NCI-H1417 treated with DMSO at 0.1 percent for 48 hours (cell line): ENCODE measurements around the gene PTGDR2.

Experiments
- DNase-seq: peaks from one replicate; lab custom pipeline; 2025; lab: John Stamatoyannopoulos, UW

The PTGDR2 gene

DNA sequence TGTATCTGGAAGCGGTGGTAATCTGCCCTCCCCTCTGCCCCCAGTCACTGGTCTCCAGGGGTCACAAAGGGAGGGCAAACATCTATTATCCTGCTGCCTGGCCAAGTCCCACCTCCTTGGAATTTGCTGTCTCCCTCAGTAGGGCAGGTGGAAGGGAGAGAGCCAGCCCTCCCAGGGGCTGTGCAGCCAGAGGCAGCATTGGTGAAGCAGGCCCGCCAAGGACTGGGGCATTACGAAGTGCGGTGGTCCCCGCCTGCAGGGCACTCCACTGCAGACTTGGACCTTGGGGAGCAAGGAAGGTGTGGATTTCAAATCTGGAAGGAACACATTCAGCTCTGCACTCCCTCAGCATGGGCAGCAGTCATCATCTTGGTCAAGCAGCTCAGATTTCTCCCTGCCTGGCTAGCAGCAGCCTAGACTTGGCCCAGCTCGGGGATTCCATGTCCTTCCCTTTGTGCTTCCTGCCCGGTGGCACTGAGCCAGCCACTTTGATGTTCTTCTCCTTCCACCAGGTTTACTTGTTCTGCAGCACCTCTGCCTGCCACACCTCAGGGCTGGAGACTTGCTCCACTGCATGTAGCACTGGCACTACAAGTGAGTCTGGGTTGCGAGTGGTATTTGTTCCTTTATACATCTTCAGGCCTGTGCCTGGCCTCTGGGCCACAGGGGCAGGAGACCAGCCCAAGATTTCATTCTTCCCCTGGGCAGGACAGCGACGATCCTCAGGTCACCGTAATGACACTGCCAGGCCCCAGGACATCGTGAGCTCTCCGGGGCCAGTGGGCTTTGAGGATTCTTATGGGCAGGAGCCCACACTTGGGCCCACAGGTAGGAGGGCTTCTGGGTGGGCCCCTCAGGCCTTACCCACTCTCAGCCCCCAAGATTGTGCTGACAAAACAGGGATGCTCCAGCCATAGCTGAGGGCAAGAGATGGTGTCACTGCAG is 18.9 kb upstream of the PTGDR2 start:
- no peak for DNase-seq

DNA sequence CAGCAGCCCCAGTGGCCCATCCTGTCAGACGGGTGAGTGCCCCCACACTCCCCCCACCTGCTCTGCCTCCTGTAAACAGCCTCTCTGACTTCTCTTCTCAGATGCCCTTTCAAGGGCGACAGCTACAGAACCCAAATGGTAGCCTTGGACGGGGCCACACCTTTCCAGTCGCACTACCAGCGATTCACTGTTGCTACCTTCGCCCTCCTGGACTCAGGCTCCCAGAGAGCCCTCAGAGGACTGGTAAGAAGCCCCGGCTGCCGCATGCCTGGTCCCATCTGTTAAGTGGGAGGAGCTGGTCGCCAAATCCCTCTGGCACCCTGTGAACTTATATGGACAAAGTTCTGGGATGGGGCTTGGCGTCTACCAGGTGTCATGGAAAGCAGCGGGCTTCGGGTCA is 17.8 kb upstream of the PTGDR2 start:
- no peak for DNase-seq

DNA sequence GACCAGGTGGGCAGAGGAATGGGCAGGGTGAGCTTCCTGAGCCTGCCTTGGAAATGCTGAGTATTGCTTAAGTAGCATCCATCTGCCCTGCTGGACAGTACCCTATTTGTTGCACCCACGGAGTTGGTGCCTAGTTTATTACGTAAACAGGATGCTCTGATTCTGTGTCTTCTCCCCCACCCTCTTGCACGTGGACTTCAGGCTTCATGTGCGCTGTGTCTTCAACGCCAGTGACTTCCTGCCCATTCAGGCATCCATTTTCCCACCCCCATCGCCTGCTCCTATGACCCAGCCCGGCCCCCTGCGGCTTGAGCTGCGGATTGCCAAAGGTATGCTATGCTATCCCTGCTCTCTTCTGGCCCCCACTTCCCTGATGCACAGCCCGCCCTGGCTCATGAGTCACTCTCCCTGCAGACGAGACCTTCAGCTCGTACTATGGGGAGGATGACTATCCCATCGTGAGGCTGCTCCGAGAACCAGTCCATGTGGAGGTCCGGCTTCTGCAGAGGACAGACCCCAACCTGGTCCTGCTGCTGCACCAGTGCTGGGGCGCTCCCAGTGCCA is 17.3 kb upstream of the PTGDR2 start:
- DNase-seq = no peak

DNA sequence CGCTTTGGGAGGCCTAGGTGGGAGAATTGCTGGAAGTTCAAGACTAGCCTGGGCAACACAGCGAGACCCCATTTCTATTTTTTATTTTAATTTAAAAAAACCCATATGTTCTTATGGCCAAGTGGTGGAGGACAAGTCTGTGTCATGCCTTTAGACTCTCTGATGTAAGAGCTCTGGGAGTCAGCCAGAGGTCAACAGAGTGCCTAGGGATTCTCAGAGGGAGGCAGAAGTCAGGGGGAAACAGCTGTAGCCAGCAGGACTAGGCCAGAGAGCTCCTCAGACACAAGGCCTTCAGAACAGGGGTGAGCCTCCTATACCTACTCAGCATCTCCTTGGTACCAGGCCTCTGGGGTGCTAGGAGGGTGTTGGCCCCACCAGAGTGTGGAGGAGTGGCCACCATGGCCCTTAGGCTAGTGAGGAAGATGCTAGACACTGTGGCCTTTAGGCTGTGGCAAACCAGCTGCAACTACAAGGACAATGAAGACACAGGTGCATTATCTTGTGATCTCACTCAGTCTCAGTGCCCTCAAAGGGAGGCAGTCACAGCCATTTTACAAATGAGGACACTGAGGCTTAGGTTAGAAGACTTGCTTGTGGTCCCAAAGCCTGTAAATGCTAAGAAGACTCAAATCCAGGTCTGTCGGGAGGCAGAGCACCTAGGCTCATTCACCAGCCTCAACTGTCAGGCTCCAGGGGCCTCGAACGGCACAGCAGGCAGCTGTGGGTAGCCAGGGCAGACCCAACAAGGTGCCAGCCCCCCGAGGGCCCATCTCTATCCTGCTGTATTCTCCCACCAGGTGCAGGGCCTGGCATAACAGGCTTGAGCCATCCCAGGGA is 16.6 kb upstream of the PTGDR2 start:
- DNase-seq = no peak

DNA sequence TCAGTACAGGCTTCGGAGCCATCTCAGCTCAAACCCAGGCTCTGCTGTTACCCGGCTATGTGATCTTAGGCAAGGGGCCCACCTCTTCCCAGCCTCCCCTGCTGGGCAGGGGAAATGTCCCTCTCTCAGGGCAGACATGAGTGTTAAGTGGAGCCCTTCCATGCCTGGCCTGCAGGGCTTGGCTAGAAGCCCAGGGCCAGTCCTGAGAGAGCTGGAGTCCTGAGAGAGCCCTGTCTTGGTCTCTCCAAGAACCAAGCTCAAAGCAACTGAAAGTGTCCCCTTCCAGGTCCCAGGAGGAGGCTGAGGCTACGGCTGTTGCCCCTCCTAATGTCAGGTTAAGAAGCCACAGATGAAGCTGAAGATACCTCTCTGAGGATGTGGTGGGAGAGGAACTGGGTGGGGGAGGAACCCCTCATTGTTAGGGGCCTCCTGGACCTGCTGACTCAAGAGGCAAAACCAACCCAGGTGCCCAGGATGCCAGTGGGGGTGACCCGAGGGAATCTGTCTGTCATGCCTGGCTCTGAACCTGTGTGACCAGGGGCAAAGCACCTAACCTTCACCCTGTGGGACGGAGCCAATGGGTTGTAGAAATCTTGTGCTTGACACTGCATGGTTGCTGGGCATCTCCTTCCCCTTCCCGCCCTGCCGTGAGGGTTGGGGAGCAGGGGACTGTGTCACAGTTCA is 15.8 kb upstream of the PTGDR2 start:
- DNase-seq = no peak

DNA sequence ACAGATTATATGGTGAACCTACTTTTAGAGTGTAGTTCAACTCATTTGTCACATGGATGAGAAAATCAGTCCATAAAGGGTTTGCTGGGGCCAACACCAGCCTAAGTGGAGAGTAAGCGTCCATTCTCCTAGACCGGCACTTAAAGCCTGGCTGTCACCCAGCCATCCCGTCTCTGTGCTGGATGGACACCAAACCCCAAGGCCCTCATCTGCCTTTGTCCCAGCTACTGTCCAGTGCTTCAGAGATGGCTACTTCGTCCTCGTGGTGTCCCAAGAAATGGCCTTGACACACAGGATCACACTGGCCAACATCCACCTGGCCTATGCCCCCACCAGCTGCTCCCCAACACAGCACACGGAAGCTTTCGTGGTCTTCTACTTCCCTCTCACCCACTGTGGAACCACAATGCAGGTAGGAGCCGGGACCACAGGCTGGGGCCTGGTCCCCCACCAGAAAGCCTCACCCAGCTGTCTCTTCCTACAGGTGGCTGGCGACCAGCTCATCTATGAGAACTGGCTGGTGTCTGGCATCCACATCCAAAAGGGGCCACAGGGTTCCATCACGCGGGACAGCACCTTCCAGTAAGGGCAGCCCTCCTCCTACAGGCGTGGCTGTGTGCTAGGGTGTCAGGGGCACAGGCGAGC is 15.1 kb upstream of the PTGDR2 start:
- DNase-seq = no peak

DNA sequence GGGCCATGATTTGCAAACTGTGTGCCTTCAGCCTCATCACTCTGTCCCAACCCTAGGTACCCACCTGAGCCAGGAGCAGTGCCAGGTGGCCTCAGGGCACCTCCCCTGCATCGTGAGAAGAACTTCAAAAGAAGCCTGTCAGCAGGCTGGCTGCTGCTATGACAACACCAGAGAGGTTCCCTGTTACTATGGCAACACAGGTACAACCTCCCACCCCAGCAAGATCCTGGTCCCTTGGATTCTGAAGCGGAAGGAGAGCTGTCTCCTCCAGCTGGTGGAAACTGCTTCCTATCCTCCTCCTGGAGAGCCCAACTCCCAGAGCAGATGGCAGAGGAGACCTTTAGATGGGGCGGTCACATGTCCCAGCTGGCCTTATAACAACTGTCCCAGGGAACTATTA is 14.5 kb upstream of the PTGDR2 start:
- DNase-seq = peak; percentile 50

DNA sequence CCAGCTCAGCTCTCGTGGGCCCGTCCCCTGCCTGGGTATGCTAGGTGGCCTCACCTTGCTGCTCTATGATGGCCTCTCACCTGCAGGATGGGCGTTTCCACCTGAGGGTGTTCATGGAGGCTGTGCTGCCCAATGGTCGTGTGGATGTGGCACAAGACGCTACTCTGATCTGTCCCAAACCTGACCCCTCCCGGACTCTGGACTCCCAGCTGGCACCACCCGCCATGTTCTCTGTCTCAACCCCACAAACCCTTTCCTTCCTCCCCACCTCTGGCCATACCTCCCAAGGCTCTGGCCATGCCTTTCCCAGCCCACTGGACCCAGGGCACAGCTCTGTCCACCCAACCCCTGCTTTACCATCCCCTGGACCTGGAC is 13.7 kb upstream of the PTGDR2 start:
- DNase-seq = no peak

DNA sequence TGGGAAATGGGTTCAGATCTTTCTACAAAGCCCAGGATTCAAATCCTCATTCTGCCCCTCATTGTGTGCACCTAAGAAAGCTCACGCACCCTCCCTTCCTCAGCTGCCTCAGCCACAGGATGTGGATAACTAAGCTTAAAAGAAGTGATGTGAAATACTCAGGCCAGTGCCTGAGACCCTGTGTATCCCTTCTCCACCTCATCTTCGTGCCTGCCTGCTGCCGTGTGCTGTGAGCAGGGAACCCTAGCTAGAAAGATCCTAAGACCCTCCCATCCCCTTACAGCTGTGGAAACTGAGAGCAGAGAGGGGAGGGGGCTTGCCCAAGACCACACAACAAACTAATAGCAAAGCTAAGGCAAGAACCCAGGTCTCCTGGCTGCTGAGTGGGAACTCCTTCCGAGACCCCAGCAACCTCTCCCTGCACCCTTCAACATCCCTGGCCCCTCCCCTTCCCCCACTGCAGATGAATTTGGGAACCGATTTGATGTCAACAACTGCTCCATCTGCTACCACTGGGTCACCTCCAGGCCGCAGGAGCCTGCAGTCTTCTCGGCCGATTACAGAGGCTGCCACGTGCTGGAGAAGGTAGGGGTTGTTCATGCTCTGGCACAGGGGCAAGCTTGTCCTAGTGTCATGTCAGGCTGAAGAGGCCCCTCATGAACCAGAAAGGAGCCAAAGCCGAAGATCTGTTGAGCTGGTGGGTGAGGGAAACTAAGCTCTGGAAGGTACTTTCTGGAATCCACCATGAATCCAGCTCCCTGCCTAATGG is 13.1 kb upstream of the PTGDR2 start:
- no peak for DNase-seq

DNA sequence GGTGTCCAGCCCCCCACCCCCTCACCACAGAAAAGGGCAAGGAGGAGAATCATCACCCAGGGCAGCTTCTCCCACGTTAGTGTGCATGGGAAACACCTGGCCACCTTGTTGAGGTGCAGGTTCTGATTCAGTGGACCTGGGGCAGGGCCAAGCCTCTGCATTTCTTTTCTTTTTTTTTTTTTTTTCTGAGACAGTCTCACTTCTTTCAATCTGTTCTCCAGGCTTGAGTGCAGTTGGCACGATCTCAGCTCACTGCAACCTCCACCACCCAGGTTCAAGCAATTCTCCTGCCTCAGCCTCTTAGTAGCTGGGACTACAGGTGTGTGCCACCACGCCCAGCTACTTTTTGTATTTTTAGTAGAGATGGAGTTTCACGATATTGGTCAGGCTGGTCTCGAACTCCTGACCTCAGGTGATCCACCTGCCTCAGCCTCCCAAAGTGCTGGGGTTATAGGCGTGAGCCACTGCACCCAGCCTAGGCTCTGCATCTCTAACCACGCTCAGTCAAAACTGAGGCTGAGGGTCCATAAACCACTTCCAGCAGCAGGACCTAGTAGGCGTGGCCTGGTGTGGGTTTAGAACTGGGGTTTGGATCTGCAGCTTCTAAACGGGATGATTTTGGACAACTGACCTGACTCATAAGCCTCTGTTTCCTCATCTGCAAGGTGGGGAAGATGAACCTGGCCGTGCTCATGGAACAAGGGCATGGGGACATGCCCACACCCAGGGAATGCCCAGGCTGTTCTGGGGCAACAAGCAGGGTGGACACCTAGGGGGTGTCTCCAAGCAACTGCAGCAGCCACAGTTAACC is 12.3 kb upstream of the PTGDR2 start:
- no peak for DNase-seq

DNA sequence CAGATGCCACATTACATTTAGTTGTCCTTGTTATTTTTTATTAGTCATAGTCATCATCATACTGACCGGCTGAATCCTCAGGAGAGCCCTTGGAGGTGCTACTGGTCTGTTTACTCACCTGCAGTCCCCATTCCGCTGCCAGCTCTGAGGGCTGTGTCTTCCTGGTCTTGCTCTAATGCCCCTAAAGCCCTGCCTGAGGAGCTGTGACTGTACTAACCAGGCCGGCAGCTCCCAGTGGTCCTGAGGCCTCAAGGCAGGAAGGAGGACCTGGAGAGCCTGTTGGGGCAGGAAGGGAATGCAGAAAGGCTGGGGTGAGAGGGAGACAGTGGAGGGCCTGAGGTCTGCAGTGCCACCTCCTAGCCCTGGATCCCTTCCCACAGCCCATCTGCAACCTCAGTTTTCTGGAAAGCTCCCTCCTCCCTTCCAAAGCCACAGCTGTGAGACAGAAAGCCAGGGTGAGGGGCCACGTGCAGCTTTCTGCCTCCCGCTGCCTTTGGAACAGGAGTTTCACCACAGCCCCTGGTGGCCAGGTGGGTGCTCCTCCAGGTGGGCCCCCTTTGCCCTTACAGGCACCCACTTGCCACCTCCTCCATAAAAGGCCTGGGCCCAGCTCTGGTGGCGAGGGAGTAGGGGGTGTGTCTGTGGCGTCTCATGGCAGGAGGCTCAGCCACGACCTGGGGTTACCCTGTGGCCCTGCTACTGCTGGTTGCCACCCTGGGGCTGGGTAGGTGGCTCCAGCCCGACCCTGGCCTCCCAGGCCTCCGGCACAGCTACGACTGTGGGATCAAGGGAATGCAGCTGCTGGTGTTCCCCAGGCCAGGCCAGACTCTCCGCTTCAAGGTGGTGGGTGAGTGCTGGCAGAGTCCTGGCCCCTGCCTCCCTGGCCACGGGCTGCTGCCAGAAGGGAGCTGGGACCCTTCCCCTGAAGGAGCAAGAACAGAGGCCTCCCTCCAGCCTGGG is 11.4 kb upstream of the PTGDR2 start, which contains the start of gene ZP1:
ZP1 (plus strand) TSS at position 632 of the 960 bp plus-strand sequence; CDS start at position 652, 20 bp downstream.
- DNase-seq = peak; percentile 18

DNA sequence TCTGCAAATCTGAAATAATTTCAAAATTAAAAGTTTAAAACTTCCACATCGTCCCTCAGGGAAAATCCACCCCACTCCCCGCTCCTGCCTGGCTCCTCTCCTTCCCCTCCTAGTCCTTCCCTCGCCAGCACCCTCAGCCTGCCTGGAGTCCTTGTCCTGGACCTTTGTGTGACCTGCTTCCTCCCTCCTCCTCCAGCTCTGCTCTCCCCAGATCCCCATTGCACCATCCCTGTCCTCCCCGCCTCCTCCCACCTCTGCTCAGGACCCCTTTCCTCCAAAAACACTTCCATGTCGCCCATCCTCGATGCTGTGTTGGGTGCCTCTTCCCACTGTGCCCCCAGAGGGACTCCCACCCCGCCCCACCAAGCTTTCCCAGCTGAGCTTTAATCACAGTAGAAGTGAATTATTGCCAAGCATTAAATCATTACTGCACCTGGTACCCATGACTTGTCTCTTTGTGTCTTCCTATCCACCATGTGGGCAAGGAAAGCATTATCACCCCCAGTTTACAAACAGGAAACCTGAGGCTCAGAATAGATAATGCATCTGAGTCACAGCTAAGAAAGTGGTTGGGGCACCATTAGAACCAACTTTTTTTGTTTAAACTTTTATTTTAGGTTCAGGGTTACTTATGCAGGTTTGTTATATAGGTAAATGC is 9.2 kb upstream of the PTGDR2 start:
- no peak for DNase-seq

DNA sequence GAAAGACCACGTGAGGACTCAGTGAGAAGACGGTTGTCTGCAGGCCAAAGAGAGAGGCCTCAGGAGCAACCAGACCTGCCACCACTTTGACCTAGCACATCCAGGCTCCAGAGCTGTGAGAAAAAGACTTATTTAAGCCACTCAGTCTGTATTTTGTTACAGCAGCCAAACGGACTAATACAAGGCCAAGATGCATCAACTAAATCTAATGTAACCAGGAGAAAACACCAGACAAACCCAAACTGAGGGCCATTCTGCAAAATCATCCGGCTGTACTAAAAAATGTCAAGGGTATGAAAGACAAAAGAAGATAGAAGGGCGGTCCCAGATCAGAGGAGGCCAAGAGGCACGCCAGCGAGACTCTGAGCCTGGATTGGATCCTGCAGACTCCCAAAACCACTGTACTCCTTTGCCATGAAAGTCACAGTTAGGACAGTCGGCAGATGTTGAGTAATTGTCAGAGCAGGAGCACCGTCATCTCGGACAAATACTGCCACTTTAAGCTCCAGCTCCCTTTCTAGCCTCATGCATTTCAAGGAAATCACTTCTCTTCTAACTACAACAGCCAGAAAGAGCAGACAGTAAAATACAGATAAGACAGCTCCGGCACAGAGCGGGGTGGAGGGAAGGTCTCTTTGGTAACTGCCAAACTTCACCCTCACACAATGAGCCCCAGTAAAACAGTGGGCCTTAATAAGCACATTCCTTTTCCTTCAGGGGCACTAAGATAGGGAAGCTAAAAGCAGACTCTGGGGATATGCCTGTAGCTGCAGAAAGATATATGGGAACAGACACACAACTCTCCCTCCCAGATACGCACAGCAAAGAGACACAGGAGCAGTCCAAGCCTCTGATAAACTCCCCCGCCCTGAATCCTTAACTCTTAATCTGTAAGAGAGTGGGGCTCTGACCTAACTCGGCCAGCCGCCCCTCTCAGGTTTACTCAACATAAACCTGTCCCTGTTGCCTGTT is 8.1 kb upstream of the PTGDR2 start:
- DNase-seq = no peak

DNA sequence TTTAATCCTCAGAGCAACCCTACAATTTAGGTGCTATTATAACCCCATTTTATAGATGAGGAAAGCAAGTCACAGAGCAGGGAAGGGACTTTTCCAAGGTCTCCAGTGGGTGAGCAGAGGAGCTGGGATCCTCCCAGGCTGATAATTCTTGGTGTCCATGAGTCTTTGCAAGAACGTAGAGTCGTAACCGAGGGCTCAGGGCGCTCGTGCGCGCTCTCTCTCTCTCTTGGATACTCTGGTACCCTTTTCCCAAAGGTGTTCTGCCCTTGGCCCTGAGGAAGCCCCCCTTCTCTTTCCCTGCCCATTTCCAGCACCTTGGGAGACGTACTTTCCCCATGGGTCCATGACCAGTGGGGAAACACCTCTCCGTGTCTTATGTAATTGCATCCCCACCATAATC is 6.4 kb upstream of the PTGDR2 start:
- DNase-seq = no peak

DNA sequence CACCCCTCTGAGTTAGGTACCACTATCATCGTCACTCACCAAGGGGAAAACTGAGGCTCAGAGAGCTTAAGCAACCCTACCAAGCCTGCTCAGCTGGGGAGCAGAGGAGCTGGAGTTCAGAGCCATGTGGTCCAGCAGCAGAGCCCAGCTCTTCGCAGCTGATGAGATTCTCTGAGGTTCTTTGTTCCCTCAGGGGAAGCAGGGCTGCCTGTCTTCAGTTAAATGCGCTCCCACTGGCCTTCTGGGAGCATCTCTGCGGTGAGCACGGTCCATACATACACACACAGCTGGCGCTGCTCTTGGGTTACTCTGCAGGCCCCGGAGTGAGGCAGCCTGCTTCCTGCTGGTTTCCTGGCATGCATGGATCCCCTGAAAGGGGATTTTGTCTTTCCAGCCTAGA is 5.2 kb upstream of the PTGDR2 start:
- no peak for DNase-seq

DNA sequence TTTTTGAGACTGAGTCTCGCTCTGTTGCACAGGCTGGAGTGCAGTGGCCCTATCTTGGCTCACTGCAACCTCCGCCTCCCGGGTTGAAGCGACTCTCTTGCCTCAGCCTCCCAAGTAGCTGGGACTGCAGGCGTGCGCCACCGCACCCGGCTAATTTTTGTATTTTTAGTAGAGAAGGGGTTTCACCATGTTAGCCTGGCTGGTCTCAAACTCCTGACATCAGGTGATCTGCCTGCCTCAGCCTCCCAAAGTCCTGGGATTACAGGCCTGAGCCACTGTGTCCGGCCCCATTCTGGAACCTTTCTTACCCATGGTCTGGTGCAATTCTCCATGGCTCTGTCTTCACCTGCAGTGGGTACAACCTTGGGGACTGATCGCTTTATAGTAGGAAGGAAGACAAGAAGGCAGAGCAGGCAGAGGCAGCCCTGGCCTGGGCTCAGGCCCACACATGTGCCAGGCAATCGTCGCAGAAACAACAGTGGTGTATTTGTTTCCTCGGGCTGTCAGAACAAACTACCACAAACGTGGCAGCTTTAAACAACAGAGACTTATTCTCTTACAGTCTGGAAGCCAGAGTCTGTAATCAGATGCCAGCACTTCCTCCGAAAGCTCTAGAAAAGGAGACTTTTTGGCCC is 4.0 kb upstream of the PTGDR2 start:
- no peak for DNase-seq
